Measurements from ENCODE around the gene SND1.

DNA sequence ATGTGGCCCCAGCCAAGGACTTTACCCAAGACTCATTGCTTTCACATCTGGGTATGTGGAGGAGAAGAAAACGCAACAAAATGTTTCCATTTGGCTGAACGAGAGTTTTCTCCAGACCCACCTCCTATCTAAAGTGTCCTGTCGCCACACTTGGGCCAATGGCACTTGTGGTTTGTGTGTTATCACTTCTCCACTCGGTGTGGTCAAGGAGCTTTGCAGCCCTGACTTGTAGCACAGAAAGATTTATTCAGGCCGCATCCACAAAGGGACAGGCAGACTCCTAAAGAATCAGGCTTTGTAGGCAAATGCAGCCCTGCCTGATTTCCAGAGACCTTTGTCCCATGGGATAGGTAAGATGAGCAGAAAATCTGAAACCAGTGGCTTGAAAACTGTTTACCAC lies 392.1 kb downstream of the SND1 start:
- TF ChIP-seq POLR2A (IDR thresholded peaks at IDR 0.05): no peak
- TF ChIP-seq, protein P1, sequence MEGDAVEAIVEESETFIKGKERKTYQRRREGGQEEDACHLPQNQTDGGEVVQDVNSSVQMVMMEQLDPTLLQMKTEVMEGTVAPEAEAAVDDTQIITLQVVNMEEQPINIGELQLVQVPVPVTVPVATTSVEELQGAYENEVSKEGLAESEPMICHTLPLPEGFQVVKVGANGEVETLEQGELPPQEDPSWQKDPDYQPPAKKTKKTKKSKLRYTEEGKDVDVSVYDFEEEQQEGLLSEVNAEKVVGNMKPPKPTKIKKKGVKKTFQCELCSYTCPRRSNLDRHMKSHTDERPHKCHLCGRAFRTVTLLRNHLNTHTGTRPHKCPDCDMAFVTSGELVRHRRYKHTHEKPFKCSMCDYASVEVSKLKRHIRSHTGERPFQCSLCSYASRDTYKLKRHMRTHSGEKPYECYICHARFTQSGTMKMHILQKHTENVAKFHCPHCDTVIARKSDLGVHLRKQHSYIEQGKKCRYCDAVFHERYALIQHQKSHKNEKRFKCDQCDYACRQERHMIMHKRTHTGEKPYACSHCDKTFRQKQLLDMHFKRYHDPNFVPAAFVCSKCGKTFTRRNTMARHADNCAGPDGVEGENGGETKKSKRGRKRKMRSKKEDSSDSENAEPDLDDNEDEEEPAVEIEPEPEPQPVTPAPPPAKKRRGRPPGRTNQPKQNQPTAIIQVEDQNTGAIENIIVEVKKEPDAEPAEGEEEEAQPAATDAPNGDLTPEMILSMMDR (IDR thresholded peaks at IDR 0.05): no peak

All from transverse colon (tissue), 3 donors.